Colonic mucosa (tissue), 4 donors: Measurements from ENCODE around the gene CLEC11A. TPM values are rescaled to one million over a fixed set of nuclear protein-coding genes. Genes with fewer than 3 reads are reported as not detected.

Source experiments
- DNase-seq: peaks from one replicate; pipeline ENCODE4 v3.0.0-alpha.2; 2020
- H3K27ac ChIP-seq: fragments of 200-600 bp; one replicate; pipeline ENCODE4 v1.8.0; 2021
- H3K27me3 ChIP-seq: fragments of 200-600 bp; one replicate; pipeline ENCODE4 v1.8.0; 2021
- H3K36me3 ChIP-seq: fragments of 200-600 bp; one replicate; pipeline ENCODE4 v1.8.0; 2021
- H3K4me1 ChIP-seq: fragments of 200-600 bp; one replicate; pipeline ENCODE4 v1.8.0; 2021; ENCODE audit warnings: mild to moderate bottlenecking
- H3K4me3 ChIP-seq: fragments of 200-600 bp; one replicate; pipeline ENCODE4 v1.8.0; 2021
- H3K9ac ChIP-seq, 2 donors: one replicate each; pipeline ENCODE4 v1.7.0; 2013; ENCODE audit warnings: control low read depth in 2 of 2, low read depth in 2 of 2, low read length in 2 of 2
- H3K9me3 ChIP-seq: fragments of 200-600 bp; one replicate; pipeline ENCODE4 v1.8.0; 2021
- intact Hi-C: fragments of 100-400 bp; cut with DNase I; formaldehyde crosslinking; loops from one replicate; pipeline ENCODE4 v1.14.1; 2022
- total RNA-seq, 2 donors: library from RNA; stranded (reverse); fragmentation: NEBNext Ultra II Directional in 1 of 2; extraction: Animal tissue kit (Norgen Biotek cat#: 25700) in 1 of 2; gene quantifications; one replicate each; pipeline ENCODE4 v1.2.1, GENCODE V29; 2021
- TF ChIP-seq, protein P1 (sequence below): fragments of 200-600 bp; IDR thresholded peaks from one replicate; pipeline ENCODE4 v1.8.0; 2022; ENCODE audit warnings: antibody characterized with exemption, mild to moderate bottlenecking
- donor health status: healthy.
- donor health status: DM: no; HTN: no; CAD: no.
- donor health status: DM: no; HTN: no; CAD: no.

Gene CLEC11A
- total RNA-seq, 2 donors from 2014 or later, result 4.5 to 5.1 TPM

DNA sequence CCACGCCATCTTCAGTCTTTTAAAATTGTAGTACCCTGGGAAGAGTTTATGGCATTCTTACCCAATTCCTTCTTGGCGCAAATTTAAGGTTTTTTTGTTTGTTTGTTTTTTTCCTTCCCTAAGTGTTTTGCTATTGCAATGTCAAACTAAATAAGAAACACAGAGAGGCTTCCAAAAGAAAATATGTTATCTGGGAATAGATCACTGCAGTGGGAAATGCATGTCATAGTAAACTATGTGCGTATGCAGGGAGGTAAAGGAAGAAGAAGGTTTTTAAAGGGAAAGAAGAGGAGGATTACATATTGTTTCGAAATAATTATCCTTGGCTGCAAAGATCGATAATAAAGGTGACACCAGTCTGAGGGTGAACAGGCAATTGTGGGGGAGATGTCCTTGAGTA is 13.2 kb downstream of the CLEC11A start:
- no peak overlapping the region for H3K27ac ChIP-seq
- H3K4me3 ChIP-seq, result no peak overlapping the region
- TF ChIP-seq, protein P1, sequence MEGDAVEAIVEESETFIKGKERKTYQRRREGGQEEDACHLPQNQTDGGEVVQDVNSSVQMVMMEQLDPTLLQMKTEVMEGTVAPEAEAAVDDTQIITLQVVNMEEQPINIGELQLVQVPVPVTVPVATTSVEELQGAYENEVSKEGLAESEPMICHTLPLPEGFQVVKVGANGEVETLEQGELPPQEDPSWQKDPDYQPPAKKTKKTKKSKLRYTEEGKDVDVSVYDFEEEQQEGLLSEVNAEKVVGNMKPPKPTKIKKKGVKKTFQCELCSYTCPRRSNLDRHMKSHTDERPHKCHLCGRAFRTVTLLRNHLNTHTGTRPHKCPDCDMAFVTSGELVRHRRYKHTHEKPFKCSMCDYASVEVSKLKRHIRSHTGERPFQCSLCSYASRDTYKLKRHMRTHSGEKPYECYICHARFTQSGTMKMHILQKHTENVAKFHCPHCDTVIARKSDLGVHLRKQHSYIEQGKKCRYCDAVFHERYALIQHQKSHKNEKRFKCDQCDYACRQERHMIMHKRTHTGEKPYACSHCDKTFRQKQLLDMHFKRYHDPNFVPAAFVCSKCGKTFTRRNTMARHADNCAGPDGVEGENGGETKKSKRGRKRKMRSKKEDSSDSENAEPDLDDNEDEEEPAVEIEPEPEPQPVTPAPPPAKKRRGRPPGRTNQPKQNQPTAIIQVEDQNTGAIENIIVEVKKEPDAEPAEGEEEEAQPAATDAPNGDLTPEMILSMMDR, result no peak
- H3K9me3 ChIP-seq, result no peaks in the 10 kb centered on the region
- no peak for DNase-seq
- H3K27me3 ChIP-seq, result no peaks in the 10 kb centered on the region
- H3K4me1 ChIP-seq, result no peaks in the 10 kb centered on the region
- no peaks in the 10 kb centered on the region for H3K36me3 ChIP-seq
- H3K9ac ChIP-seq, result no peak overlapping the region
- intact Hi-C loops, result no loop called here

DNA sequence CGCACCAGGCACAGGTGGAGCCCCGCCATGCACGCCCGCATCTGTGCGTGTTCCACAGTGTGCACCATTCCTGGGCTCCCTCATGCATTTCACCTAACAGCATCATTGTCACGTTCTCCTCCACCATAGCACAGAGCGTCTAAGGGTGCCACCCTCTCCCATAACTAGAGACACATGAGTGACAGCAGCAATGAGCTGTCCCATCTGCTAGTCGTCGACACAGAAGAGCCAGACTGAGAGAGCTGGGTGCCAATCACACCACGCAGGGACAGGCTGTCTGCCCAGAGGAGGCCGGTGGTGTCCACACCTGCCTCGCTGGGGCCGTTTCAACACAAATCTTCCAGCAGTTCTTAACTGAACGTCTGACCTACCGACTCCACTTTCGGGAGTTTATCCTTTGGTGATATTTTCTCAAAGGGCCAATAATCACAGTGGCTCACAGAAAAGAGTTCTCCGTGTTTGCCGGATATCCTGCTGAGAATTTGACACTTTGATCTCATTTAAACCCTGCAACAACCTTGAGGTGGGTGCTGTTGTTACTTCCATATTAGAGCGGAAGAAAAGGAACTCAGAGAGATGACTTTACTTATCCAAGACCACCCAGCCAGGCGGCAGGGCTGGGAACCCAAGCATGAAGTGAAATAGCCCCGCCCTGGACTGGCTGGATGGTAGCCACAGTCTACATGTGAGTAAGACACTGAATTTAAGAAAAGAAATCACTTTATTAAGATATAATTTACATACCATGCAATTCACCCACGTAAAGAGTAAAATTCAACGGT is 16.2 kb downstream of the CLEC11A start:
- Histone ChIP-seq H3K9me3 (no peaks in the 10 kb centered on the region), H3K4me1 (no peaks in the 10 kb centered on the region), H3K4me3 (no peak overlapping the region), H3K27ac (no peak overlapping the region), H3K27me3 (no peaks in the 10 kb centered on the region), H3K9ac (no peak overlapping the region), H3K36me3 (no peaks in the 10 kb centered on the region)
- no peak for DNase-seq
- intact Hi-C loops, result no loop called here
- TF ChIP-seq, protein P1, result no peak

DNA sequence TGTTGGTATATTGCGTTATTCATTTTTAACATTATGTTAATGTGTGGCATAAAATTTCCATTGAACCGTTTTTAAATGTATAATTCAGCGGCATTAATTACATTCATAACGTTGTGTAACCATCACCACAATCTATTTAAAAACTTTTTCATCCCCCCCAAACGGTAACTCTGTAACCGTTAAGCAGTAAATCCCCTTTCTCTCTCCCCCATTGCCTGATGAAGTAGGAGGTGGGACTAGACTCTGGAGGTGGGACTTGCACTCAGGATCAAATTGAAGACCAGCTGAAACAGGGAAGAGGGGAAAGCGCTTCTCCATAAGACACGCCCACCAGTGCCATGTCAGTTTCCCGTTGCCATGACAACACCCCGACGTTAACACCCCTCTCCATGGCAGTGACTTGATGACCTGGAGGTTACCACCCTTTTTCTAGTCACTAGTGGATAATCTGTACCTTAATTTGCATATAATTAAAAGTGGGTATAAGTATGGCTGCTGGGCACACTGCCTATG is 16.8 kb downstream of the CLEC11A start:
- no peaks in the 10 kb centered on the region for H3K9me3 ChIP-seq
- H3K4me1 ChIP-seq, result no peaks in the 10 kb centered on the region
- no peaks in the 10 kb centered on the region for H3K27me3 ChIP-seq
- no peak overlapping the region for H3K4me3 ChIP-seq
- TF ChIP-seq, protein P1, result no peak
- DNase-seq, result no peak
- intact Hi-C loops, result no loop called here
- no peak overlapping the region for H3K27ac ChIP-seq
- H3K9ac ChIP-seq, result no peak overlapping the region
- H3K36me3 ChIP-seq, result no peaks in the 10 kb centered on the region

DNA sequence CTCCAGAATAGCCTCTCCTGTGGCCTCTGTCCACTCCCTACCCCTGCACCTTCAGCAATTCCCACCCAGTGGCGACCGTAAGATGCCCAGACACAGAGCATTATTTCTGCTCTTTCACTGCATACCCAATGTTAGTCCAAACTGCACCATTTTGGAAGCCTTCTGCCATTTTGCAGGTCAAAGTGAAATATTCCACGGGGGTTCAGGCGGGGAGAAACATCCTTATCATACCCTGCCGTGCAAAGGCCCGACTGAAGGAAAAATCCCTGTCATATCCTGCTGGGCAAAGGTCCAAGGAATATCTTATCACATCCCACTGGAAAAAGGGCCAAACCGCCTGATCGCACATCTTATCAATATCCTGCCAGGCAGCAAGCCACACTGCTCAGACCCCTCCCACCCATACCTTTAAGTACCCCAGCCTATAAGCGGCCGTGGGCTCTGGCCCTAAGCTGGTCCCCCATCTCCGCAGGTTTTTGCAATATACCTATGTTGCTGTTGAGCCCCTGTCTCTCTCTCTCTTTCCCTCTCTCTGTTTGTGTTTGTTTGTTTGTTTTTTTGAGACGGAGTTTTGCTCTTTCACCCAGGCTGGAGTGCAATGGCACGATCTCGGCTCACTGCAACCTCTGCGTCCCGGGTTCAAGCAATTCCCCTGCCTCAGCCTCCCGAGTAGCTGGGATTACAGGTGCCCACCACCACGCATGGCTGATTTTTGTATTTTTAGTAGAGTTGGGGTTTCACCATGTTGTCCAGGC is 18.2 kb downstream of the CLEC11A start:
- Histone ChIP-seq H3K4me1 (no peaks in the 10 kb centered on the region), H3K9me3 (no peaks in the 10 kb centered on the region), H3K9ac (no peak overlapping the region), H3K4me3 (no peak overlapping the region), H3K36me3 (no peaks in the 10 kb centered on the region), H3K27ac (no peak overlapping the region), H3K27me3 (no peaks in the 10 kb centered on the region)
- intact Hi-C loops, result no loop called here
- DNase-seq, result no peak
- TF ChIP-seq, protein P1, result no peak

DNA sequence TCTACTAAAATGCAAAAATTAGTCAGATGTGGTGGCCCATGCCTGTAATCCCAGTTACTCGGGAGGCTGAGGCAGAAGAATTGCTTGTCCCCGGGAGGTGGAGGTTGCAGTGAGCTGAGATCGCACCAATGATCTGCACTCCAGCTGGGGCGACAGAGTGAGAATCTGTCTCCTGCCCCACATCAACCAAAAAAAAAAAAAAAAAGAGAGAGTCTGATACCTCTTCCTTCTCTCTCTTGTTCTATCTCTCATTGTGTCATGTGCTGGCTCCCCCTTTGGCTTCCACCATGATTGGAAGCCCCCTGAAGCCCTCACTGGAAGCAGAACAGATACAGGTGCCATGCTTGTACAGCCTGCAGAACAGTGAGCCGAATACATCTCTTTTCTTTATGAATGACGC is 20.4 kb downstream of the CLEC11A start:
- DNase-seq, result no peak
- H3K27ac ChIP-seq, result no peak overlapping the region
- TF ChIP-seq, protein P1, result no peak
- no peak overlapping the region for H3K4me3 ChIP-seq
- intact Hi-C loops, result no loop called here
- no peaks in the 10 kb centered on the region for H3K27me3 ChIP-seq
- H3K9ac ChIP-seq, result no peak overlapping the region
- H3K36me3 ChIP-seq, result no peaks in the 10 kb centered on the region
- no peaks in the 10 kb centered on the region for H3K4me1 ChIP-seq
- no peaks in the 10 kb centered on the region for H3K9me3 ChIP-seq
